Ascending aorta (tissue), 2 donors: ENCODE measurements around the gene P4HTM. TPM values are rescaled to one million over a fixed set of nuclear protein-coding genes. Genes with fewer than 3 reads are reported as not detected.

ENCODE experiments used
- DNase-seq, 2 donors: peaks; one replicate each; pipeline ENCODE4 v3.0.0-alpha.2; 2019; ENCODE audit warnings: low spot score in 2 of 2
- H3K27ac ChIP-seq, 2 donors: fragments of 200-600 bp; sonication (generic); one replicate each; pipeline ENCODE4 v1.5.1; 2016 to 2017; ENCODE audit warnings: mild to moderate bottlenecking in 1 of 2
- H3K27me3 ChIP-seq: fragments of 200-600 bp; sonication (generic); one replicate; pipeline ENCODE4 v1.5.1; 2017
- H3K36me3 ChIP-seq, 2 donors: fragments of 200-600 bp; sonication (generic); one replicate each; pipeline ENCODE4 v1.5.1; 2016
- H3K4me1 ChIP-seq, 2 donors: fragments of 200-600 bp; sonication (generic); one replicate each; pipeline ENCODE4 v1.5.1; 2016 to 2017; ENCODE audit warnings: mild to moderate bottlenecking in 1 of 2
- H3K4me3 ChIP-seq, 2 donors: fragments of 200-600 bp; sonication (generic); one replicate each; pipeline ENCODE4 v1.5.1; 2016 to 2017; ENCODE audit warnings: mild to moderate bottlenecking in 1 of 2
- H3K9me3 ChIP-seq, 2 donors: fragments of 200-600 bp; sonication (generic); one replicate each; pipeline ENCODE4 v1.5.1; 2016
- CTCF ChIP-seq, 3 experiments: fragments of 200-600 bp in 2 of 3; fragments of 450-650 bp in 1 of 3; sonication (generic) in 2 of 3; IDR thresholded peaks; one replicate each; pipeline ENCODE4 v1.5.1; 2016 to 2019; ENCODE audit warnings: antibody characterized with exemption in 3 of 3, mild to moderate bottlenecking in 1 of 3, moderate library complexity in 1 of 3
- intact Hi-C: fragments of 100-400 bp; cut with DNase I; formaldehyde crosslinking; loops from one replicate; pipeline ENCODE4 v1.15.1; 2023
- total RNA-seq: library from RNA; depleted of rRNA; stranded (reverse); fragments of >200 nt; gene quantifications from one replicate; pipeline ENCODE4 v1.1.0, GENCODE V29; 2016

Gene P4HTM
- total RNA-seq, 1 donor from 2014 or later, result 71.9 TPM

DNA sequence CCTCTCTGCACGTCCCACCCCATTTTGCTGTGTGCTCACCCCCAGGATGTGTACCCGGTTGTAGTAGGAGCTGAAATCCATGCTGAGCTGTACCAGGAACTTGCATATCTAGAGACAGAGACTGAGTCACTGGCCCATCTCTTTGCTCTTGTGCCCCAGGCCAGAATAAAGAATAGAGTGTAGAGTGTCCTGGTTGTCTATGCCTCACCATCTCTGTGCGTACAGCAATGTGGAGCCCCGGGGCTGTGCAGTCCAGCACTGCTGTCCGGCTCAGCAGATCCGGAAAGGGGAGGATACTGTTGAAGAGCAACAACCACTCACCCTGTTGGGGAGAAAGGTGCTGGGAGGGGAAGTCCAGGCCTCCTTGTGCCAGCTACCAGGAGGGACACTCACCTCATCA, 25.7 kb downstream of the P4HTM start:
- intact Hi-C loops, result no loop called here
- peaks cover 43 to 51% of the 10 kb centered on the region in 2 donors for H3K36me3 ChIP-seq
- no peak overlapping the region for H3K27ac ChIP-seq
- DNase-seq, result no peak
- no peaks in the 10 kb centered on the region for H3K9me3 ChIP-seq
- no peaks in the 10 kb centered on the region for H3K27me3 ChIP-seq
- H3K4me3 ChIP-seq, result no peak overlapping the region
- TF ChIP-seq CTCF (IDR thresholded peaks at IDR 0.05), result no peak
- peaks cover 10 to 21% of the 10 kb centered on the region in 2 donors for H3K4me1 ChIP-seq

- peaks cover 10 to 21% of the 10 kb centered on the region in 2 donors for H3K4me1 ChIP-seq
Observed at GRCh38 chr3:49016414-49017228, 26.6 kb downstream of the P4HTM start.

GRCh38 chr3:49017229-49017970, 27.4 kb downstream of the P4HTM start:
- Histone ChIP-seq H3K9me3 (no peaks in the 10 kb centered on the region), H3K36me3 (peaks cover 36 to 38% of the 10 kb centered on the region in 2 donors), H3K27ac (peak overlapping the region; percentile 59 to 60), H3K27me3 (no peaks in the 10 kb centered on the region), H3K4me3 (peak overlapping the region; percentile 63 to 88), H3K4me1 (peaks cover 10 to 21% of the 10 kb centered on the region in 2 donors)
- intact Hi-C loops, result no loop called here
- peak in 1 of 2 donors; percentile 63 for DNase-seq
- TF ChIP-seq CTCF (IDR thresholded peaks at IDR 0.05), result no peak

More at GRCh38 chr3:49016414-49017228, 26.6 kb downstream of the P4HTM start:
- H3K9me3 ChIP-seq, result no peaks in the 10 kb centered on the region
- intact Hi-C loops, result no loop called here
- TF ChIP-seq CTCF (IDR thresholded peaks at IDR 0.05), result no peak
- no peak overlapping the region for H3K27ac ChIP-seq
- peaks cover 43 to 46% of the 10 kb centered on the region in 2 donors for H3K36me3 ChIP-seq
- no peaks in the 10 kb centered on the region for H3K27me3 ChIP-seq
- H3K4me3 ChIP-seq, result peak overlapping the region in 1 of 2 donors; percentile 88
- DNase-seq, result no peak

DNA sequence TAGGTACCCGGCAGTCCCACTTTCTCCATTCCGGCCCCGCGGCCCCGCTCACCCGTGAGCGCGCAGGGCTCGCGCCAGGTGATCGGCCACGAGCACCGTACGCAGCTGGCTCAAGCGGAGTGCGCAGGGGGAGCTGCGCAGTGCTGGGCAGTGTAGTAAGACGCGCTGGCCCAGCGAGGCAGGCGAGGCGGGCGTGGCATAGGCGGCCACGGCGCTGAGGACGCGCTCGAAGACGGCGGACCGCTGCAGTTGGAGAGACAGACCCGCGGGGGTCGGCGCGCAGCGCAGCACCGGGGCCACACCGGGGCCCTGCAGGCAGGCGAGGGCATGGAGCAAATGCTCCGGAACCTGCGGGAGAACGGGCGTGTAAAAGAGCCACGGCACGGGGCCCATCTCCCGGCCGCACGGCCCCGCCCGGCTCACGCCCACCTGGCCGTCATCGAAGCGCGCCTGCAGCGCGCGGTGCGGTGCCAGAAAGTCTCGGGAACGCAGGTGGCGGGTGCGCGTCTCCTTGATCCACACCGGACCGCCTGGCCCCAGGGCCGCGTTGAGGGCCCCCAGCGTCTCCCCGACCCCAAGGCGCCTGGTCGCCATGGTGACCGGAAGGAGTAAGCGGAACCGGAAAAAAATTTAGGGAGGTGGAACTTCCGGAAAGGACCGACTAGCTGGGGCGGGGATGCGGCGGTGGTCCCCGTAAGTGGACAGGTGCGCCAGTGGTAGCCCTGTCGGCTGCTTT, 28.1 kb downstream of the P4HTM start, which contains the start of gene DALRD3:
Gene DALRD3 (minus strand): TSS at position 610 of the 736 bp plus-strand sequence. CDS start 16 bp downstream, at position 594.
- Histone ChIP-seq H3K27me3 (no peaks in the 10 kb centered on the region), H3K36me3 (peaks cover 30 to 33% of the 10 kb centered on the region in 2 donors), H3K4me3 (peak within 1 kb of the TSS; percentile 63 to 88), H3K4me1 (peaks cover 15 to 29% of the 10 kb centered on the region in 2 donors), H3K27ac (peak within 1 kb of the TSS; percentile 59 to 60), H3K9me3 (no peaks in the 10 kb centered on the region)
- no peak for TF ChIP-seq CTCF (IDR thresholded peaks at IDR 0.05)
- intact Hi-C loops, result loop anchor here (2.0 kb wide), 1 partner anchor 29 kb away; no protein-coding TSS in a partner anchor
- peak in 1 of 2 donors; percentile 78 for DNase-seq

GRCh38 chr3:49018707-49019006, 28.6 kb downstream of the P4HTM start:
- H3K36me3 ChIP-seq, result peaks cover 25 to 33% of the 10 kb centered on the region in 2 donors
- intact Hi-C loops, result loop anchor here (2.0 kb wide), 1 partner anchor 30 kb away; no protein-coding TSS in a partner anchor
- no peak for DNase-seq
- peak overlapping the region; percentile 63 to 88 for H3K4me3 ChIP-seq
- no peaks in the 10 kb centered on the region for H3K9me3 ChIP-seq
- no peak for TF ChIP-seq CTCF (IDR thresholded peaks at IDR 0.05)
- peak overlapping the region; percentile 59 to 60 for H3K27ac ChIP-seq
- peaks cover 16 to 29% of the 10 kb centered on the region in 2 donors for H3K4me1 ChIP-seq
- no peaks in the 10 kb centered on the region for H3K27me3 ChIP-seq
